ENCODE results near the gene HSF5. TPM values are rescaled to one million over a fixed set of nuclear protein-coding genes. Genes with fewer than 3 reads are reported as not detected.
"Not testable (repeated sequence)": the region's sequence is repeated elsewhere in the genome, so short reads cannot be mapped to it uniquely, and the experiment has no call there.

The HSF5 gene
- total and polyA plus RNA-seq, 4 donors: 0.09 to 0.17 TPM; not detected in 2

DNA sequence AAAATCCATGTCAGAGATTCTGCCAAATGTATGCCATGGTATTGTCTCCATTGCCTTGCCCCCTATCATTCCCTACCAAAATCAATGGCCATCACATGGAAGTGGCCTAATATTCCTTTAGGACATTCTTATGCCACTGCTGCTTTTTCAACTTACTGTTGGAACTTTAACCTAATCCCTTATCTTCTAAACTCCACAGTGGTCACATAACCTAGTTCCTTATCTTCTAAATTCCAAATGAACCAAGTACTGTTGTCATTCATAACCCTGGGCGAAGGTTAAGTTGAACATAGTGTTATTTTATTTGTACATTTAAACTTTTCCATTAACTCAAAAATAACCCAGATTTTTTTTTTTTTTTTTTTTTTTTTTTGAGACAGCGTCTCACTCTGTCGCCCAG is 3.6 kb downstream of the HSF5 start:
- H3K4me3 ChIP-seq (ENCODE audit: low read depth in 1 of 3, low read length in 3 of 3): no peak overlapping the region
- TF ChIP-seq RXRA (IDR thresholded peaks at IDR 0.05) (peak in 1 of 2 donors; percentile 70), RAD21 (IDR thresholded peaks at IDR 0.05) (no peak), YY1 (IDR thresholded peaks at IDR 0.05) (no peak), HNF4G (IDR thresholded peaks at IDR 0.05) (no peak), TAF1 (conservative IDR thresholded peaks at IDR 0.05) (no peak), ATF3 (IDR thresholded peaks at IDR 0.05) (no peak), HNF4A (conservative IDR thresholded peaks at IDR 0.05) (peak; percentile 45 to 77), FOXA1 (IDR thresholded peaks at IDR 0.05) (no peak), REST (IDR thresholded peaks at IDR 0.05) (peak; percentile 16), GABPA (IDR thresholded peaks at IDR 0.05 in 1 of 2, conservative IDR thresholded peaks at IDR 0.05 in 1 of 2) (no peak), SP1 (IDR thresholded peaks at IDR 0.05) (peak; percentile 17), ZBTB33 (IDR thresholded peaks at IDR 0.05) (no peak), FOXA2 (IDR thresholded peaks at IDR 0.05) (no peak), EGR1 (IDR thresholded peaks at IDR 0.05; ENCODE audit: low read depth in 2 of 2) (no peak), CTCF (IDR thresholded peaks at IDR 0.05; ENCODE audit: low read depth, low read length, missing input control) (no peak), NR2F2 (IDR thresholded peaks at IDR 0.05) (no peak), JUND (IDR thresholded peaks at IDR 0.05) (no peak)
- TF ChIP-seq, protein P1, sequence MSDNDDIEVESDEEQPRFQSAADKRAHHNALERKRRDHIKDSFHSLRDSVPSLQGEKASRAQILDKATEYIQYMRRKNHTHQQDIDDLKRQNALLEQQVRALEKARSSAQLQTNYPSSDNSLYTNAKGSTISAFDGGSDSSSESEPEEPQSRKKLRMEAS (IDR thresholded peaks at IDR 0.05): no peak
- no peaks in the 10 kb centered on the region for H3K9me3 ChIP-seq (ENCODE audit: control insufficient read depth in 4 of 4, low read length in 3 of 4)
- peaks cover 0 to 7% (median 0%) of the 10 kb centered on the region in 4 donors for H3K4me1 ChIP-seq (ENCODE audit: control insufficient read depth in 4 of 4, insufficient read depth in 4 of 4, low read length in 3 of 4)
- DNase-seq (ENCODE audit: low spot score): no peak
- peaks cover 9 to 15% (median 11%) of the 10 kb centered on the region in 4 donors for H3K36me3 ChIP-seq (ENCODE audit: control insufficient read depth in 4 of 4, insufficient read depth in 3 of 4, low read depth in 1 of 4, low read length in 3 of 4)
- H3K27me3 ChIP-seq (ENCODE audit: control insufficient read depth in 4 of 4, insufficient read depth in 4 of 4, low read length in 3 of 4): no peaks in the 10 kb centered on the region
- WGBS: 34% methylated on average over 3 of the region's 3 CpGs
- H3K27ac ChIP-seq (ENCODE audit: low read depth in 1 of 2, low read length in 2 of 2): peak overlapping the region; percentile 28 to 31
- no peak overlapping the region for H3K9ac ChIP-seq (ENCODE audit: low read depth in 1 of 2, low read length in 2 of 2)

- not testable (repeated sequence) for H3K4me1 ChIP-seq (ENCODE audit: control insufficient read depth in 4 of 4, insufficient read depth in 4 of 4, low read length in 3 of 4); H3K27me3 ChIP-seq (ENCODE audit: control insufficient read depth in 4 of 4, insufficient read depth in 4 of 4, low read length in 3 of 4); DNase-seq (ENCODE audit: low spot score); H3K9ac ChIP-seq (ENCODE audit: low read depth in 1 of 2, low read length in 2 of 2); H3K27ac ChIP-seq (ENCODE audit: low read depth in 1 of 2, low read length in 2 of 2); H3K36me3 ChIP-seq (ENCODE audit: control insufficient read depth in 4 of 4, insufficient read depth in 3 of 4, low read depth in 1 of 4, low read length in 3 of 4); H3K9me3 ChIP-seq (ENCODE audit: control insufficient read depth in 4 of 4, low read length in 3 of 4); H3K4me3 ChIP-seq (ENCODE audit: low read depth in 1 of 3, low read length in 3 of 3)
- WGBS: 67% methylated on average over 5 of the region's 5 CpGs
Measured at GRCh38 chr17:58481798-58482197, 6.4 kb downstream of the HSF5 start.

All from liver (tissue), 9 donors.